Osteoblast (primary cell): ENCODE results near the gene SYNE3. TPM values are rescaled to one million over a fixed set of nuclear protein-coding genes. Genes with fewer than 3 reads are reported as not detected.

Source experiments
- DNase-seq: peaks from one replicate; pipeline ENCODE4 v3.0.0; 2011; ENCODE audit warnings: low spot score, mixed read lengths; ENCODE audit not compliant: insufficient read length; ENCODE audit errors: missing footprints
- H2AFZ ChIP-seq: 2 replicates; pipeline ENCODE4 v1.6.0; 2011; ENCODE audit warnings: mild to moderate bottlenecking, low read length
- H3K27ac ChIP-seq: 2 replicates; pipeline ENCODE4 v1.5.1; 2011; ENCODE audit warnings: mild to moderate bottlenecking, low read depth, low read length, moderate library complexity
- H3K27me3 ChIP-seq: 2 replicates; pipeline ENCODE4 v1.6.0; 2012; ENCODE audit warnings: mild to moderate bottlenecking, control low read depth, inconsistent platforms, low read length, moderate library complexity; ENCODE audit not compliant: insufficient read depth
- H3K36me3 ChIP-seq: 2 replicates; pipeline ENCODE4 v1.5.1; 2011; ENCODE audit warnings: mild to moderate bottlenecking, low read length, control low read depth, moderate library complexity; ENCODE audit not compliant: insufficient read depth
- H3K4me1 ChIP-seq: 2 replicates; pipeline ENCODE4 v1.5.1; 2011; ENCODE audit warnings: mild to moderate bottlenecking, low read length, control low read depth, moderate library complexity; ENCODE audit not compliant: insufficient read depth
- H3K4me2 ChIP-seq: 2 replicates; pipeline ENCODE4 v1.6.0; 2011; ENCODE audit warnings: mild to moderate bottlenecking, low read length; ENCODE audit not compliant: insufficient read depth
- H3K4me3 ChIP-seq: fragments of 200-600 bp; sonication (generic); 3 replicates; pipeline ENCODE4 v1.5.1; 2012; ENCODE audit warnings: mild to moderate bottlenecking, low read length, inconsistent platforms; ENCODE audit not compliant: insufficient read depth
- H3K79me2 ChIP-seq: 2 replicates; pipeline ENCODE4 v1.6.0; 2012; ENCODE audit warnings: mild to moderate bottlenecking, low read length, control low read depth, inconsistent platforms; ENCODE audit not compliant: insufficient read depth
- H3K9me3 ChIP-seq: 2 replicates; pipeline ENCODE4 v1.5.1; 2011; ENCODE audit warnings: low read depth, low read length, control low read depth
- H4K20me1 ChIP-seq: 2 replicates; pipeline ENCODE4 v1.6.0; 2012; ENCODE audit warnings: mild to moderate bottlenecking, low read length, control low read depth; ENCODE audit not compliant: insufficient read depth
- total RNA-seq: library from RNA; depleted of rRNA; stranded (reverse); fragments of >200 nt; gene quantifications from 2 replicates; pipeline ENCODE4 v1.2.3, GENCODE V29; 2012
- TF ChIP-seq, protein P1 (sequence below): IDR thresholded peaks from 2 replicates; pipeline ENCODE4 v1.5.1; 2011; ENCODE audit warnings: mild to moderate bottlenecking, low read depth, low read length, moderate library complexity; ENCODE audit errors: extremely low read depth

SYNE3 gene
- total RNA-seq, 1 donor: 23.9 TPM

- Histone ChIP-seq H3K79me2 (peaks cover 43% of the 10 kb centered on the region), H3K36me3 (peaks cover 15% of the 10 kb centered on the region), H3K27me3 (no peaks in the 10 kb centered on the region), H2AFZ (no peak overlapping the region), H4K20me1 (peaks cover 9% of the 10 kb centered on the region), H3K4me1 (peaks cover 21% of the 10 kb centered on the region), H3K4me2 (no peak overlapping the region), H3K9me3 (peaks cover 3% of the 10 kb centered on the region), H3K27ac (no peak overlapping the region), H3K4me3 (no peak overlapping the region)
- DNase-seq: no peak
- TF ChIP-seq, protein P1, sequence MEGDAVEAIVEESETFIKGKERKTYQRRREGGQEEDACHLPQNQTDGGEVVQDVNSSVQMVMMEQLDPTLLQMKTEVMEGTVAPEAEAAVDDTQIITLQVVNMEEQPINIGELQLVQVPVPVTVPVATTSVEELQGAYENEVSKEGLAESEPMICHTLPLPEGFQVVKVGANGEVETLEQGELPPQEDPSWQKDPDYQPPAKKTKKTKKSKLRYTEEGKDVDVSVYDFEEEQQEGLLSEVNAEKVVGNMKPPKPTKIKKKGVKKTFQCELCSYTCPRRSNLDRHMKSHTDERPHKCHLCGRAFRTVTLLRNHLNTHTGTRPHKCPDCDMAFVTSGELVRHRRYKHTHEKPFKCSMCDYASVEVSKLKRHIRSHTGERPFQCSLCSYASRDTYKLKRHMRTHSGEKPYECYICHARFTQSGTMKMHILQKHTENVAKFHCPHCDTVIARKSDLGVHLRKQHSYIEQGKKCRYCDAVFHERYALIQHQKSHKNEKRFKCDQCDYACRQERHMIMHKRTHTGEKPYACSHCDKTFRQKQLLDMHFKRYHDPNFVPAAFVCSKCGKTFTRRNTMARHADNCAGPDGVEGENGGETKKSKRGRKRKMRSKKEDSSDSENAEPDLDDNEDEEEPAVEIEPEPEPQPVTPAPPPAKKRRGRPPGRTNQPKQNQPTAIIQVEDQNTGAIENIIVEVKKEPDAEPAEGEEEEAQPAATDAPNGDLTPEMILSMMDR: no peak
These were observed 28.1 kb upstream of the SYNE3 start for GRCh38 chr14:95544588-95544987.

GRCh38 chr14:95543021-95543420 lies 26.6 kb upstream of the SYNE3 start:
- peaks cover 3% of the 10 kb centered on the region for H3K9me3 ChIP-seq
- TF ChIP-seq, protein P1: no peak
- H3K4me3 ChIP-seq: no peak overlapping the region
- no peaks in the 10 kb centered on the region for H3K27me3 ChIP-seq
- H3K36me3 ChIP-seq: peaks cover 15% of the 10 kb centered on the region
- no peak for DNase-seq
- H3K27ac ChIP-seq: no peak overlapping the region
- peaks cover 20% of the 10 kb centered on the region for H4K20me1 ChIP-seq
- H3K79me2 ChIP-seq: peaks cover 59% of the 10 kb centered on the region
- H2AFZ ChIP-seq: no peak overlapping the region
- peaks cover 14% of the 10 kb centered on the region for H3K4me1 ChIP-seq
- no peak overlapping the region for H3K4me2 ChIP-seq

GRCh38 chr14:95541932-95542930 lies 25.8 kb upstream of the SYNE3 start:
- peaks cover 15% of the 10 kb centered on the region for H3K36me3 ChIP-seq
- peaks cover 3% of the 10 kb centered on the region for H3K9me3 ChIP-seq
- TF ChIP-seq, protein P1: no peak
- peaks cover 67% of the 10 kb centered on the region for H3K79me2 ChIP-seq
- H3K4me2 ChIP-seq: no peak overlapping the region
- DNase-seq: no peak
- H3K4me3 ChIP-seq: no peak overlapping the region
- no peak overlapping the region for H2AFZ ChIP-seq
- H3K27ac ChIP-seq: no peak overlapping the region
- H3K27me3 ChIP-seq: no peaks in the 10 kb centered on the region
- H3K4me1 ChIP-seq: peaks cover 6% of the 10 kb centered on the region
- peaks cover 20% of the 10 kb centered on the region for H4K20me1 ChIP-seq

DNA sequence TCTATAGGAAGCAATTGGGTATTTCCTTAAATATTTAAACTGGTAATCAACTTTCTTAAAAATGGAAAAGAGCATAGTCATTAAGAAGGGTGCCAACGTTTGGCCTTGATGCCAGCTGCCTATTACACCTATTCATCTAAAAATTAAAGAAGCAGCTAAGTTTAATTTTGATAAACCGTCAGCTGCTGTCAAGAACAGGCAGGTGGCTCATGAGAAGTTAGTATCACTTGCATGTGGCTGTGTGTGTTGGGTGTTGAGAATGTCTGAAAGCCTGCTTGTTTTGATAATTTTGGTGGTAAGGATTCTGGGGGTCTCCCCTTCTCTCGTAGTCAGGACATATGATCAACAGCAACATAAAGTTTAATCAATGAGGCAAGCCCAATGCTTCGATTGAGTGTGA lies 24.9 kb upstream of the SYNE3 start:
- no peak for DNase-seq
- TF ChIP-seq, protein P1: no peak
- Histone ChIP-seq H3K4me1 (peaks cover 11% of the 10 kb centered on the region), H4K20me1 (peaks cover 21% of the 10 kb centered on the region), H3K4me2 (no peak overlapping the region), H3K27ac (no peak overlapping the region), H3K4me3 (no peak overlapping the region), H3K79me2 (peaks cover 76% of the 10 kb centered on the region), H3K36me3 (peaks cover 15% of the 10 kb centered on the region), H3K27me3 (no peaks in the 10 kb centered on the region), H2AFZ (no peak overlapping the region), H3K9me3 (peaks cover 3% of the 10 kb centered on the region)
